Inferior parietal cortex (tissue), 1 donor: ENCODE data around the gene SKAP1.

Experiments used
- DNase-seq: peaks from one replicate; pipeline ENCODE4 v3.0.0-alpha.2; 2016; ENCODE audit errors: extremely low spot score

Gene SKAP1

GRCh38 chr17:48175692-48176470, 254.1 kb downstream of the SKAP1 start:
- DNase-seq = no peak

GRCh38 chr17:48174833-48175523, 255.0 kb downstream of the SKAP1 start:
- no peak for DNase-seq

- no peak for DNase-seq
Measured at GRCh38 chr17:48173191-48173984, 256.6 kb downstream of the SKAP1 start.

- DNase-seq = no peak
Measured at GRCh38 chr17:48169926-48170325, 260.1 kb downstream of the SKAP1 start.

GRCh38 chr17:48163809-48164208, 266.2 kb downstream of the SKAP1 start:
- no peak for DNase-seq

GRCh38 chr17:48162946-48163506, 267.0 kb downstream of the SKAP1 start:
- DNase-seq = no peak

- DNase-seq = no peak
Measured at GRCh38 chr17:48162306-48162934, 267.6 kb downstream of the SKAP1 start.

GRCh38 chr17:48161127-48161905, 268.7 kb downstream of the SKAP1 start:
- no peak for DNase-seq

GRCh38 chr17:48160177-48161081, 269.6 kb downstream of the SKAP1 start:
- DNase-seq = no peak

GRCh38 chr17:48159232-48159631, 270.8 kb downstream of the SKAP1 start:
- DNase-seq = no peak

GRCh38 chr17:48155889-48156611, 274.0 kb downstream of the SKAP1 start:
- no peak for DNase-seq

GRCh38 chr17:48153691-48154358, 276.2 kb downstream of the SKAP1 start:
- DNase-seq = no peak

GRCh38 chr17:48152289-48152688, 277.7 kb downstream of the SKAP1 start:
- DNase-seq = no peak

- DNase-seq = no peak
Measured at GRCh38 chr17:48151220-48151619, 278.8 kb downstream of the SKAP1 start.

- DNase-seq = no peak
Measured at GRCh38 chr17:48150597-48151001, 279.4 kb downstream of the SKAP1 start.

- DNase-seq = no peak
Measured at GRCh38 chr17:48149787-48150463, 280.1 kb downstream of the SKAP1 start.

- DNase-seq = no peak
Measured at GRCh38 chr17:48148854-48149786, 280.9 kb downstream of the SKAP1 start.
